ENCODE data around the gene SMIM11. TPM values are rescaled to one million over a fixed set of nuclear protein-coding genes. Genes with fewer than 3 reads are reported as not detected.
"Not testable (repeated sequence)": the region's sequence is repeated elsewhere in the genome, so short reads cannot be mapped to it uniquely, and the experiment has no call there.

Gene SMIM11
- total RNA-seq, 4 donors from 2014 or later, result 5.5 to 9.5 (median 6.5) TPM

DNA sequence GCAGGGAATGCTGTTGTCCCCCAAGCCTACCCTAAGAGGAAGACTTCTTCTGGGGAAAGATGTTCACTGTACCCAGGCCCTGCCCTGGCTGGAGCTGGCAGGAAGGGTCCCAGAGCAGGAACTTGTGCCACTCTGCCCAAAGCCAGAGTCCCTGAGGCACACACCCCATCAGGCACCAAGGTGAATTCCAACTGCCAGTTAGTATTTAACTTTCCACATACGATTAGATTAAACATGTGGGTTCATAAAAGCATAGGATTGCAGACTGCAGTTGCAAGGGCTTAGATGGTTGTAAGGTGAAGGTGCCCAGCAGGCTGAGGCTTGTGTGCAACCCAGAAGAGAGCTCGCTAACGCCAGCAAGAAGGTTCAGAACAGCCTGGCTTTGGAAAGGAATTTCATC, 11.6 kb upstream of the SMIM11 start, which contains the start of gene KCNE2:
Gene KCNE2, plus strand, starts transcription at position 274 of the 400 bp plus-strand sequence. CDS start 6,473 bp downstream, outside the sequence.
- TF ChIP-seq, protein P1, sequence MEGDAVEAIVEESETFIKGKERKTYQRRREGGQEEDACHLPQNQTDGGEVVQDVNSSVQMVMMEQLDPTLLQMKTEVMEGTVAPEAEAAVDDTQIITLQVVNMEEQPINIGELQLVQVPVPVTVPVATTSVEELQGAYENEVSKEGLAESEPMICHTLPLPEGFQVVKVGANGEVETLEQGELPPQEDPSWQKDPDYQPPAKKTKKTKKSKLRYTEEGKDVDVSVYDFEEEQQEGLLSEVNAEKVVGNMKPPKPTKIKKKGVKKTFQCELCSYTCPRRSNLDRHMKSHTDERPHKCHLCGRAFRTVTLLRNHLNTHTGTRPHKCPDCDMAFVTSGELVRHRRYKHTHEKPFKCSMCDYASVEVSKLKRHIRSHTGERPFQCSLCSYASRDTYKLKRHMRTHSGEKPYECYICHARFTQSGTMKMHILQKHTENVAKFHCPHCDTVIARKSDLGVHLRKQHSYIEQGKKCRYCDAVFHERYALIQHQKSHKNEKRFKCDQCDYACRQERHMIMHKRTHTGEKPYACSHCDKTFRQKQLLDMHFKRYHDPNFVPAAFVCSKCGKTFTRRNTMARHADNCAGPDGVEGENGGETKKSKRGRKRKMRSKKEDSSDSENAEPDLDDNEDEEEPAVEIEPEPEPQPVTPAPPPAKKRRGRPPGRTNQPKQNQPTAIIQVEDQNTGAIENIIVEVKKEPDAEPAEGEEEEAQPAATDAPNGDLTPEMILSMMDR (IDR thresholded peaks at IDR 0.05; ENCODE audit: low read depth), result no peak

DNA sequence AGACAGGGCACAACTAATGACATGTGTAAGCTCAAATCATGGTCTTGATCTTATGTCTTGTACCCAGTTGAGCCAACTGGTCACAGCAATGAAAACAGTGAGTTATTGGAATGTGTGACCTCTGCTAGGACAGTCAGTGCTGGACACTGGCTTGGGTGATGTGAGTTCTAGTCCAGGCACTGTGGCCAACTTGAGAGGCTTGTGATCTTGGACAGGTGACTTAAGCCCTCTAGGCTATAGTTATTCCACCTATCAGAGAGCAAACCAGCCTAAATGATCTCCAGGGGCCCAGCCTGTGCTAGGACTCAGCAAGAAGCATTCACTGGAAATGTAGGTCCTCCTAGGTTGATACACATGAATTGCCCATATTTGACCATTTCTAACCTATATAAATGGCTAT, 10.4 kb upstream of the SMIM11 start:
- TF ChIP-seq, protein P1 (IDR thresholded peaks at IDR 0.05; ENCODE audit: low read depth), result no peak

- TF ChIP-seq, protein P1 (IDR thresholded peaks at IDR 0.05; ENCODE audit: low read depth), result no peak
These were observed 9.5 kb upstream of the SMIM11 start for GRCh38 chr21:34365809-34366208.

DNA sequence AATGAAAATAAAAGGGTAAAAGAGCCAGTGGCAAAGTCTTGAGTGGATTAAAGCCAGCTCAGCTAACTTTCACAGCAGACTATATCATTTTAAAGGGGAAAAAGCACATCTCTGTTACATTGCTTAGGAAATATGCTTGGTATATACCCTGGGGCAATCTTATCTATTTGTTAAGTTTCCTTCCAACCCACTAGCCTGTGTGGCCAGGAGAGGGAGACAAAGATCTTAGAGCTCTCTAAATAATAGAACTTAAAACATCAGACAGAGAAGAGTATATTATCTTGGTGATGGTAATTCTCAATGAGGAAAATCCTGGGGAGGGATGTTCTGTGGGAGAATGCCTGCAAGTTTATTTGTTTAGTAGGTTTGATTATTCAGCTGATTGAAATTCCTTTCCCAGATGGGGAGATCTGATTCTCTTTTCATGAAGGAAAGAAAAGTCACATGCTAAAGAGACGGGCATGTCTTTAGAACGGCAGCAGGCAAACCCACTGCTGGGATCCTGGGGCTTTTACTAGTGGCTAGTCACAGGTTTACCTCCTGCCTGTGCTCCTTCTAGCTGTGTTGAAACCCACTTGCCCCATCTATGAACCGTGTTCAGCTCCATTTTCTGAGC, 7.9 kb upstream of the SMIM11 start:
- TF ChIP-seq, protein P1 (IDR thresholded peaks at IDR 0.05; ENCODE audit: low read depth), result no peak

DNA sequence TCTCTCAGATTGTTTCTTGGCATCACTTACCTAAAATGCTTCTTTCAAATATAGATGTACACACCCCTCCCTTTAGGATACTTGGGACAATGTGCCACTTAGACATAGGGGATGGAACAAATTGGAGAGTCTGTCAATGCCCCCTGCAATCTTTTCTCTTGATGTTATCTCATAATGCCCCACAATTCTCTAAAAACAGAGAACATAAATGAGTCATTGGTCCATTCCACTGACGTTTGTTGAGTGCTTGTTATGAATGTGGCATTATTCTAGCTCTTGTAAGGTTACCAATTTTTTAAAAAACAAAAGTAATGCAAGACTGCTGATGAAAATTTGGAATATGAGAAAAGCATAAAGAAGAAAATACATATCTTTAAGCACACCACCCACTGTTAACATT, 5.6 kb upstream of the SMIM11 start:
- TF ChIP-seq, protein P1 (IDR thresholded peaks at IDR 0.05; ENCODE audit: low read depth), result no peak

DNA sequence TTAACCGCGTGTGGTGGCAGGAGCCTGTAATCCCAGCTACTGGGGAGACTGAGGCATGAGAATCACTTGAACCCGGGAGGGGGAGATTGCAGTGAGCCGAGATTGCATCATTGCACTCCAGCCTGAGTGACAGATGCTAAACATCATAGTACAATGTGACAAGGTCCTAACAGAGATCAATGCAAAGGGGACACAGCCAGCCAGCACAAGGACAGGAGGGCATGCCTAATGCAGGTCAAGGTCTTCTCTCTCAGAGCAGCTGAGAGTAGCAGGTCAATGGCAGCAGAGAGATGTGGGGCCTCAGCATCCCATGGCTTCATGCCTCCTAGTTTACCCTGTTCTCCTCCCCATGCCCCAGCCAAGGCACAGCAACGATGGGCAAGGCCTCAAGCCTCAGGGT, 3.0 kb upstream of the SMIM11 start:
- TF ChIP-seq, protein P1 (IDR thresholded peaks at IDR 0.05; ENCODE audit: low read depth), result no peak

DNA sequence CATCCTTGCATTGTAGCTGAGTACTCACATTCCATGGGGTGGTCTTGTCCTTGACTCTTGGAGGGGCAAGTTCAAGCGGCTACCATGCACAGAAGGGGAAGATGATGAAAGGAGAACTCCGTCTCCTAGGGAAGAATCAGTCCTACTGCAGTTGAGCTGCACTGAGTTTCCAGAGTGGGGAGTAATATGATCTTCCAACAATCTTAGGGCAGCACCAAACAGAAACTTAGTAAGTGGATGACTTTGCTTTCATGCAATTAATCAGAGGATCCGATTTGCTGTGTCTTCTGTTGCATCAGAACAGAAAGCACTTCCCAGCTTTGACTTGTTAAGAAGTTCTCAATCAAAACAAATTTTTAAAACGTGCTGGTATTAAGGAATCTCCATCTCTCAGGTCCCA, 48.5 kb downstream of the SMIM11 start, which contains the start of gene SMIM34:
Gene SMIM34, minus strand, starts transcription at position 147 of the 400 bp plus-strand sequence. Its CDS starts 112 bp downstream, at position 35.
- TF ChIP-seq, protein P1 (IDR thresholded peaks at IDR 0.05; ENCODE audit: low read depth), result not testable (repeated sequence)

Other genes with a start within 250 kb of the SMIM11 start
- not detected for gene KCNE2, start 11.5 kb upstream of the SMIM11 start, total RNA-seq
- 1 to 10 TPM in 1 of 4 donors, not detected in 3; 2.4 TPM for gene SMIM34, start 48.4 kb downstream of the SMIM11 start, total RNA-seq
- 10 to 100 TPM in 2 of 4 donors, 1 to 10 TPM in 2; 5.7 to 28.9 (median 10.4) TPM for gene KCNE1, start 136.7 kb downstream of the SMIM11 start, total RNA-seq
- gene RCAN1, start 239.6 kb downstream of the SMIM11 start, total RNA-seq, result 10 to 100 TPM; 28.8 to 68.3 (median 47.0) TPM

Data from subcutaneous adipose tissue (tissue), 4 donors.